ENCODE measurements around the gene LRRC9. TPM values are rescaled to one million over a fixed set of nuclear protein-coding genes. Genes with fewer than 3 reads are reported as not detected.

Gene LRRC9
- total RNA-seq, 1 donor from 2014 or later, result 0.38 TPM

DNA sequence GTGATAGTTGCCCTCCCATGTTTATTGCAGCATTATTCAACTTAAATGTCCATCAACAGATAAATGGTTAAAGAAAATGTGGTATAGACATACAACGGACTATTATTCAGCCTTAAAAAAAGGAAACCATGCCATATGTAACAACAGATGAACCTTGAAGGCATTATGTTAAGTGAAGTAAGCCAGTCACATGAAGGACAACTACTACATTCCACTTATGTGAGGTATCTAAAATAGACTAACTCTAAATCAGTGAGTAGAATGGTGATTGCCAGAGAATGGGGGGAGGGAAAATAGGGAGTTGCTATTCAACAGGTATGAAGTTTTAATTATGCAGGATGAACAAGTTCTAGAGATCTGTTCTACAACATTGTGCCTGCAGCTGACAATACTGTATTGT, 181.8 kb downstream of the LRRC9 start:
- TF ChIP-seq, protein P1, sequence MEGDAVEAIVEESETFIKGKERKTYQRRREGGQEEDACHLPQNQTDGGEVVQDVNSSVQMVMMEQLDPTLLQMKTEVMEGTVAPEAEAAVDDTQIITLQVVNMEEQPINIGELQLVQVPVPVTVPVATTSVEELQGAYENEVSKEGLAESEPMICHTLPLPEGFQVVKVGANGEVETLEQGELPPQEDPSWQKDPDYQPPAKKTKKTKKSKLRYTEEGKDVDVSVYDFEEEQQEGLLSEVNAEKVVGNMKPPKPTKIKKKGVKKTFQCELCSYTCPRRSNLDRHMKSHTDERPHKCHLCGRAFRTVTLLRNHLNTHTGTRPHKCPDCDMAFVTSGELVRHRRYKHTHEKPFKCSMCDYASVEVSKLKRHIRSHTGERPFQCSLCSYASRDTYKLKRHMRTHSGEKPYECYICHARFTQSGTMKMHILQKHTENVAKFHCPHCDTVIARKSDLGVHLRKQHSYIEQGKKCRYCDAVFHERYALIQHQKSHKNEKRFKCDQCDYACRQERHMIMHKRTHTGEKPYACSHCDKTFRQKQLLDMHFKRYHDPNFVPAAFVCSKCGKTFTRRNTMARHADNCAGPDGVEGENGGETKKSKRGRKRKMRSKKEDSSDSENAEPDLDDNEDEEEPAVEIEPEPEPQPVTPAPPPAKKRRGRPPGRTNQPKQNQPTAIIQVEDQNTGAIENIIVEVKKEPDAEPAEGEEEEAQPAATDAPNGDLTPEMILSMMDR (IDR thresholded peaks at IDR 0.05; ENCODE audit: unreplicated experiment), result no peak
- peaks cover 9% of the 10 kb centered on the region for H3K36me3 Mint-ChIP-seq (ENCODE audit: low read depth, unreplicated experiment)
- H3K27ac Mint-ChIP-seq (ENCODE audit: unreplicated experiment), result no peak overlapping the region

DNA sequence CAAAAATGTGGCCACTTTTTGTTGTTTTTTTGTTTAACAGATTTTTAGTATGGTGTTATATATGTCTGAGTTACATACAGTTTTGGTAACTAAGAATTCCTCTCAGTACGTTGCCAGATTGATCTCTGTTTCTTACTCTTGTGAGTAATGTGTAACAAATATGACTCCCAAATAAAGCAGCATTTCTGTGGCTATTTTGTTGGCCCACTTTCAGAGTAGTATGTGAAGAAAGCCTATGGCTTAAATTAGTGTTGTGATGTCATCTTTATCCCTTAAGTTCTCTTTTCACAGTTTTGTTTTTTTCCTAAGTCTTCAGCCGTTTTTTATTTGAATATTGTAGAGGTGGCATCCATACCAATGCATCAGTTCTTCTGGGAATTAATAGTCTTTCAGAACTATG, 182.4 kb downstream of the LRRC9 start:
- no peak overlapping the region for H3K27ac Mint-ChIP-seq (ENCODE audit: unreplicated experiment)

More for the DNA sequence above, 181.8 kb downstream of the LRRC9 start:
- no peak for DNase-seq (ENCODE audit: low spot score)
- peaks cover 33% of the 10 kb centered on the region for H3K4me1 Mint-ChIP-seq (ENCODE audit: unreplicated experiment)
- H3K4me3 Mint-ChIP-seq (ENCODE audit: unreplicated experiment), result no peak overlapping the region
- H3K27me3 Mint-ChIP-seq (ENCODE audit: unreplicated experiment), result peaks cover 3% of the 10 kb centered on the region
- no peaks in the 10 kb centered on the region for H3K9me3 Mint-ChIP-seq (ENCODE audit: unreplicated experiment)

DNA sequence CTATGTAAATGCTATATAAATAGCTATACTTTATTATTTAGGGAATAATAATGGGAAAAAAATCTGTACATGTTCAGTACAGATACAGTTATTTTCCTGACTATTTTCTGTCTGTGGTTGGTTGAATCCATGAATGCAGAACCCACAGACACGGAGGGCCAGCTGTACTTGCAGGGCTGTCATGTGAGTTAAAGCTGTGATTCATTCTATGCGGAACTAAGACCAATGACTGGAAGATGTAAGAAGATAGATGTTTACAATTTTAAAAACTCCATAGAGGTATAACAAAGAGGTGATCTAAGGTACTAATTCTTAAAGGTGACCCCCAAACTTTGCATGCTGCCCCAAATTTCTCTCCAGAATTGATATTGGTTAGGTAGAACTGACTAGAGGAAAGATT, 186.4 kb downstream of the LRRC9 start:
- Mint-ChIP-seq H3K4me1 (ENCODE audit: unreplicated experiment) (peaks cover 14% of the 10 kb centered on the region), H3K36me3 (ENCODE audit: low read depth, unreplicated experiment) (peaks cover 10% of the 10 kb centered on the region), H3K9me3 (ENCODE audit: unreplicated experiment) (no peaks in the 10 kb centered on the region), H3K27me3 (ENCODE audit: unreplicated experiment) (peaks cover 3% of the 10 kb centered on the region), H3K27ac (ENCODE audit: unreplicated experiment) (no peak overlapping the region), H3K4me3 (ENCODE audit: unreplicated experiment) (no peak overlapping the region)
- TF ChIP-seq, protein P1 (IDR thresholded peaks at IDR 0.05; ENCODE audit: unreplicated experiment), result no peak
- no peak for DNase-seq (ENCODE audit: low spot score)

More for the DNA sequence above, 182.4 kb downstream of the LRRC9 start:
- H3K4me3 Mint-ChIP-seq (ENCODE audit: unreplicated experiment), result no peak overlapping the region
- H3K4me1 Mint-ChIP-seq (ENCODE audit: unreplicated experiment), result peaks cover 30% of the 10 kb centered on the region
- no peaks in the 10 kb centered on the region for H3K9me3 Mint-ChIP-seq (ENCODE audit: unreplicated experiment)
- H3K27me3 Mint-ChIP-seq (ENCODE audit: unreplicated experiment), result peaks cover 3% of the 10 kb centered on the region
- DNase-seq (ENCODE audit: low spot score), result no peak
- peaks cover 9% of the 10 kb centered on the region for H3K36me3 Mint-ChIP-seq (ENCODE audit: low read depth, unreplicated experiment)
- TF ChIP-seq, protein P1 (IDR thresholded peaks at IDR 0.05; ENCODE audit: unreplicated experiment), result no peak

DNA sequence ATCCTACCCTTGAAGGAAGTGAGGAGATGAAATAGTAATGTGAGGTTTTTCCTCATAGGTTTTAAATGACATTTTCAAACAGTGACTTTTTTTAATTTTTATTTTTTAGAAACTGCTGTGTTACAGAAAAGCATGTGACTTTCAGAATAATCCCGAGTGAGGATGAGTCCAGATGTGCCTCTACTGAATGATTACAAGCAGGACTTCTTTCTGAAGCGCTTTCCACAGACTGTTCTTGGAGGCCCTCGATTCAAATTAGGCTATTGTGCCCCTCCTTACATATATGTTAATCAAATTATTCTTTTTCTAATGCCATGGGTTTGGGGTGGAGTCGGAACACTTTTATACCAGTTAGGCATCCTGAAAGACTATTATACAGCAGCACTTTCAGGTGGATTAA, 187.5 kb downstream of the LRRC9 start:
- TF ChIP-seq, protein P1 (IDR thresholded peaks at IDR 0.05; ENCODE audit: unreplicated experiment), result no peak
- DNase-seq (ENCODE audit: low spot score), result no peak
- Mint-ChIP-seq H3K27ac (ENCODE audit: unreplicated experiment) (no peak overlapping the region), H3K4me3 (ENCODE audit: unreplicated experiment) (no peak overlapping the region), H3K9me3 (ENCODE audit: unreplicated experiment) (no peaks in the 10 kb centered on the region), H3K4me1 (ENCODE audit: unreplicated experiment) (peaks cover 8% of the 10 kb centered on the region), H3K27me3 (ENCODE audit: unreplicated experiment) (peaks cover 3% of the 10 kb centered on the region), H3K36me3 (ENCODE audit: low read depth, unreplicated experiment) (peaks cover 10% of the 10 kb centered on the region)

DNA sequence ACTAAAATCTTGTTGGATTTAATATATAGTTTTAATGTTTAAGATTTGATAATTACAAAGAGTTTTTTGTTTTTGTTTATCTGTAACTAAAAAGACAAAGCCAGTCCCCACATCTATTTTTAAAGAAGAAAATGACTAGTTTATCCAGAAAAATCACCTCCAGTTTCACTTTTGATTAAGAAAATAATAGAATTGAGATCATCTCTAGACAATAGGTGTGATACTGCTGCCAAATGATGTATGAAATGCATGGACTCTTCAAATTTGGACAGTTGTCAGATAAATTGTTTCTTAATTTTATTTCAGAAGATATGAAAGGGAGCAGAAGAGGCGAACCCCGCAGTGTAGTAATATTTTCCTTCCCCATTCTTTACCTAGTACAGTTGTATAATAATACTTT, 191.8 kb downstream of the LRRC9 start:
- Mint-ChIP-seq H3K27ac (ENCODE audit: unreplicated experiment) (no peak overlapping the region), H3K27me3 (ENCODE audit: unreplicated experiment) (no peaks in the 10 kb centered on the region), H3K9me3 (ENCODE audit: unreplicated experiment) (no peaks in the 10 kb centered on the region), H3K4me1 (ENCODE audit: unreplicated experiment) (no peaks in the 10 kb centered on the region), H3K36me3 (ENCODE audit: low read depth, unreplicated experiment) (peaks cover 15% of the 10 kb centered on the region), H3K4me3 (ENCODE audit: unreplicated experiment) (no peak overlapping the region)
- no peak for DNase-seq (ENCODE audit: low spot score)
- TF ChIP-seq, protein P1 (IDR thresholded peaks at IDR 0.05; ENCODE audit: unreplicated experiment), result no peak

Other genes with a start within 250 kb of the LRRC9 start
- gene RTN1, start 49.4 kb upstream of the LRRC9 start, total RNA-seq (ENCODE audit: unreplicated experiment), result 2.1 TPM
- 68.7 TPM for gene PCNX4, start 171.8 kb downstream of the LRRC9 start, total RNA-seq (ENCODE audit: unreplicated experiment)
- 67.3 TPM for gene DHRS7, start 245.3 kb downstream of the LRRC9 start, total RNA-seq (ENCODE audit: unreplicated experiment)

All from endothelial cell (in vitro differentiated cells).